HEK293 (cell line): ENCODE measurements around the gene PTGR2.
"Not testable (repeated sequence)": the region's sequence is repeated elsewhere in the genome, so short reads cannot be mapped to it uniquely, and the experiment has no call there.

ENCODE experiments used
- CTCF ChIA-PET: fragments of 350-600 bp; formaldehyde crosslinking; extraction: SDS; loops from one replicate; lab custom pipeline; 2021; ENCODE audit warnings: antibody characterized with exemption; lab: Yijun Ruan, JAX
- POLR2A ChIA-PET: fragments of 300-600 bp; formaldehyde crosslinking; extraction: SDS; loops from one replicate; lab custom pipeline; 2020; ENCODE audit warnings: antibody characterized with exemption, inconsistent platforms; lab: Yijun Ruan, JAX
- H3K27ac ChIP-seq: fragments of 200-500 bp; sonication (Bioruptor generic); 2 replicates; pipeline ENCODE4 v1.5.1; 2014; ENCODE audit warnings: low read depth, low read length, control low read depth, inconsistent platforms; ENCODE audit errors: extremely low read depth
- H3K36me3 ChIP-seq, 2 experiments: fragments of 200-500 bp in 1 of 2; sonication (Bioruptor generic) in 1 of 2; 1 replicate in 1 of 2; 2 replicates in 1 of 2; pipeline ENCODE4 v1.5.1; 2014 to 2017; ENCODE audit warnings: inconsistent platforms in 2 of 2, low read length in 2 of 2; ENCODE audit not compliant: control insufficient read depth in 2 of 2, insufficient read depth in 1 of 2
- H3K4me1 ChIP-seq: fragments of 200-500 bp; sonication (Bioruptor generic); 2 replicates; pipeline ENCODE4 v1.5.1; 2014; ENCODE audit warnings: mild to moderate bottlenecking, low read length, inconsistent platforms; ENCODE audit not compliant: control insufficient read depth, insufficient read depth
- H3K4me3 ChIP-seq: 2 replicates; pipeline ENCODE4 v1.5.1; 2011; ENCODE audit warnings: low read depth, mild to moderate bottlenecking, control low read depth, low read length, moderate library complexity
- H3K9me3 ChIP-seq: fragments of 200-500 bp; sonication (Bioruptor generic); 2 replicates; pipeline ENCODE4 v1.5.1; 2014; ENCODE audit warnings: low read depth, low read length, inconsistent platforms; ENCODE audit not compliant: control insufficient read depth, insufficient read depth
- ATF2 ChIP-seq: fragments of 450-650 bp; formaldehyde crosslinking; IDR thresholded peaks from 2 replicates; pipeline ENCODE4 v1.5.1; 2016; ENCODE audit warnings: missing biosample characterization, missing genetic modification characterization, low read depth
- CTCF ChIP-seq: fragments of 450-650 bp; formaldehyde crosslinking; IDR thresholded peaks from 2 replicates; pipeline ENCODE4 v1.5.1; 2016; ENCODE audit warnings: missing biosample characterization, missing genetic modification characterization
- HOXA7 ChIP-seq: sonication (generic); formaldehyde crosslinking; IDR thresholded peaks from 2 replicates; pipeline ENCODE4 v1.8.1; 2022; ENCODE audit warnings: missing genetic modification reagents, borderline replicate concordance
- MZF1 ChIP-seq: fragments of 450-650 bp; formaldehyde crosslinking; IDR thresholded peaks from 2 replicates; pipeline ENCODE4 v1.5.1; 2017; ENCODE audit warnings: missing biosample characterization, missing genetic modification characterization, borderline replicate concordance
- PRDM2 ChIP-seq: fragments of 450-650 bp; formaldehyde crosslinking; IDR thresholded peaks from 2 replicates; pipeline ENCODE4 v1.5.1; 2016; ENCODE audit warnings: missing biosample characterization, missing genetic modification characterization, borderline replicate concordance
- TSHZ1 ChIP-seq: fragments of 450-650 bp; formaldehyde crosslinking; IDR thresholded peaks from 2 replicates; pipeline ENCODE4 v1.5.1; 2016; ENCODE audit warnings: missing biosample characterization, missing genetic modification characterization, borderline replicate concordance
- ZNF146 ChIP-seq: fragments of 450-650 bp; formaldehyde crosslinking; IDR thresholded peaks from 2 replicates; pipeline ENCODE4 v1.5.1; 2016; ENCODE audit warnings: missing biosample characterization, missing genetic modification characterization
- ZNF350 ChIP-seq: fragments of 450-650 bp; formaldehyde crosslinking; IDR thresholded peaks from 2 replicates; pipeline ENCODE4 v1.5.0; 2017; ENCODE audit warnings: missing biosample characterization, mild to moderate bottlenecking, missing genetic modification characterization
- ZNF423 ChIP-seq: fragments of 450-650 bp; formaldehyde crosslinking; IDR thresholded peaks from 2 replicates; pipeline ENCODE4 v1.5.1; 2016; ENCODE audit warnings: missing biosample characterization, missing genetic modification characterization
- ZNF473 ChIP-seq: fragments of 450-650 bp; formaldehyde crosslinking; IDR thresholded peaks from 2 replicates; pipeline ENCODE4 v1.5.1; 2017; ENCODE audit warnings: missing biosample characterization, missing genetic modification characterization
- ZNF610 ChIP-seq: fragments of 450-650 bp; formaldehyde crosslinking; IDR thresholded peaks from 2 replicates; pipeline ENCODE4 v1.5.1; 2016; ENCODE audit warnings: missing biosample characterization, missing genetic modification characterization, borderline replicate concordance

Gene PTGR2

GRCh38 chr14:73913256-73913655 is 61.6 kb downstream of the PTGR2 start (continued):
- TF ChIP-seq PRDM2 (tag by site-specific recombination) (no peak), TSHZ1 (tag by site-specific recombination) (no peak)
- TF ChIP-seq, all 188 proteins: peak for 0

- peaks cover 63 to 83% of the 10 kb centered on the region in 2 experiments for H3K36me3 ChIP-seq
- H3K27ac ChIP-seq, result no peak overlapping the region
- H3K4me3 ChIP-seq, result no peak overlapping the region
- TF ChIP-seq ZNF610 (tag by site-specific recombination) (no peak), ZNF423 (tag by site-specific recombination) (no peak), CTCF (tag by site-specific recombination) (no peak), ZNF350 (tag by site-specific recombination) (no peak), ZNF473 (tag by site-specific recombination) (no peak), MZF1 (no peak), ATF2 (tag by site-specific recombination) (no peak), HOXA7 (CRISPR knock-in tag) (no peak)
- ChIA-PET CTCF (no interaction called here), POLR2A (no interaction called here)
- H3K9me3 ChIP-seq, result no peaks in the 10 kb centered on the region
- H3K4me1 ChIP-seq, result no peaks in the 10 kb centered on the region
These were observed 64.7 kb downstream of the PTGR2 start for GRCh38 chr14:73916324-73916723.

- CTCF ChIA-PET, H3K9me3 ChIP-seq, POLR2A ChIA-PET, H3K4me1 ChIP-seq, H3K27ac ChIP-seq, H3K4me3 ChIP-seq: not testable (repeated sequence)
- TF ChIP-seq ZNF146 (tag by site-specific recombination), result peak; percentile 98
- H3K36me3 ChIP-seq, result peaks cover 72 to 83% of the 10 kb centered on the region in 2 experiments
These were observed 67.8 kb downstream of the PTGR2 start for GRCh38 chr14:73919457-73919856.
